ENCODE data around the gene CSTB. TPM values are rescaled to one million over a fixed set of nuclear protein-coding genes. Genes with fewer than 3 reads are reported as not detected.

CSTB gene
- total and polyA plus RNA-seq, 4 donors, result 3.8 to 62.4 (median 33.7) TPM

DNA sequence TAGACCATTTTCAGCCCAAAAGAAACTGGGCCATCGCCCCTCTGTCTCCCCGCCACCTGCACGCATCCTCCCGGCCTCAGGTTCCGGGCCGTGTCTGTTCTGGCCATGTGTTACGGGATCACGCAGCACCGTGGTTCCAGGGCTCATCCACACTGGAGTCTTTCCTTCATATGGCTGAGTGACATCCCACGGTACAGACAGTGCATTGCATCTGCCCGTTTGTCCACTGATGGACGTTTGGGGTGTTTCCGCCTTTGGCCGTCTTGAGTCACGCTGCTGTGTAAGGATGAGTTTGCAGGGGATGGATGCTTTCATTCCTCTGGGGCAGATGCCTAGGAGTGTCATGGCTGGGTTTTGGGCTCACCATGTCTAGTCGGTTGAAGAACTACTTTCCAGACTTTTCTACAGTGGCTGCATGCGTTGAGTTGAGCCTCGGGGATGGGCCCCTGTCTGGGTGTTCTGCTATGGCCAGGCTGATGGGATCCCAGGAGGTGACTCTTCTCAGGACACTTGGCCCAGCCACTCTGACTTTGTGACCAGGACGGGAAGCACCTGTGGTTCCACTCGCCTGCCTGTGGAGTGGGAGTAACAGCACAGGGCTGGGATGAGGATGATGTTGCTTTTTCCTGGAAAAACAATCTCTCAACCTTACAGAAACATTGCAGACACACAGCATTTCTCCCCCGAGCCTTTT, 30.1 kb upstream of the CSTB start:
- no peak for TF ChIP-seq HNF4A (conservative IDR thresholded peaks at IDR 0.05)
- no peak for TF ChIP-seq HNF4G (IDR thresholded peaks at IDR 0.05)
- TF ChIP-seq RXRA (IDR thresholded peaks at IDR 0.05), result no peak
- TF ChIP-seq YY1 (IDR thresholded peaks at IDR 0.05), result no peak
- TF ChIP-seq NR2F2 (IDR thresholded peaks at IDR 0.05), result no peak
- TF ChIP-seq JUND (IDR thresholded peaks at IDR 0.05), result no peak
- TF ChIP-seq ZBTB33 (IDR thresholded peaks at IDR 0.05), result no peak
- no peak for TF ChIP-seq RAD21 (IDR thresholded peaks at IDR 0.05)
- no peak for TF ChIP-seq EGR1 (IDR thresholded peaks at IDR 0.05; ENCODE audit: low read depth in 2 of 2)
- TF ChIP-seq, protein P1, sequence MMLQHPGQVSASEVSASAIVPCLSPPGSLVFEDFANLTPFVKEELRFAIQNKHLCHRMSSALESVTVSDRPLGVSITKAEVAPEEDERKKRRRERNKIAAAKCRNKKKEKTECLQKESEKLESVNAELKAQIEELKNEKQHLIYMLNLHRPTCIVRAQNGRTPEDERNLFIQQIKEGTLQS (IDR thresholded peaks at IDR 0.05), result no peak
- TF ChIP-seq SP1 (IDR thresholded peaks at IDR 0.05), result no peak
- no peak for TF ChIP-seq MAX (IDR thresholded peaks at IDR 0.05)
- TF ChIP-seq CTCF (IDR thresholded peaks at IDR 0.05; ENCODE audit: low read depth, low read length, missing input control), result no peak
- H3K9me3 ChIP-seq (ENCODE audit: control insufficient read depth in 4 of 4, low read length in 3 of 4), result no peaks in the 10 kb centered on the region
- no peak overlapping the region for H3K4me3 ChIP-seq (ENCODE audit: low read depth in 1 of 3, low read length in 3 of 3)
- no peaks in the 10 kb centered on the region for H3K27me3 ChIP-seq (ENCODE audit: control insufficient read depth in 4 of 4, insufficient read depth in 4 of 4, low read length in 3 of 4)
- DNase-seq (ENCODE audit: low spot score), result no peak
- H3K9ac ChIP-seq (ENCODE audit: low read depth in 1 of 2, low read length in 2 of 2), result no peak overlapping the region
- peaks cover 9 to 31% (median 22%) of the 10 kb centered on the region in 4 donors for H3K4me1 ChIP-seq (ENCODE audit: control insufficient read depth in 4 of 4, insufficient read depth in 4 of 4, low read length in 3 of 4)
- peaks cover 0 to 30% (median 8%) of the 10 kb centered on the region in 4 donors for H3K36me3 ChIP-seq (ENCODE audit: control insufficient read depth in 4 of 4, insufficient read depth in 3 of 4, low read depth in 1 of 4, low read length in 3 of 4)
- no peak overlapping the region for H3K27ac ChIP-seq (ENCODE audit: low read depth in 1 of 2, low read length in 2 of 2)
- 92% methylated on average over 21 of the region's 21 CpGs for WGBS

DNA sequence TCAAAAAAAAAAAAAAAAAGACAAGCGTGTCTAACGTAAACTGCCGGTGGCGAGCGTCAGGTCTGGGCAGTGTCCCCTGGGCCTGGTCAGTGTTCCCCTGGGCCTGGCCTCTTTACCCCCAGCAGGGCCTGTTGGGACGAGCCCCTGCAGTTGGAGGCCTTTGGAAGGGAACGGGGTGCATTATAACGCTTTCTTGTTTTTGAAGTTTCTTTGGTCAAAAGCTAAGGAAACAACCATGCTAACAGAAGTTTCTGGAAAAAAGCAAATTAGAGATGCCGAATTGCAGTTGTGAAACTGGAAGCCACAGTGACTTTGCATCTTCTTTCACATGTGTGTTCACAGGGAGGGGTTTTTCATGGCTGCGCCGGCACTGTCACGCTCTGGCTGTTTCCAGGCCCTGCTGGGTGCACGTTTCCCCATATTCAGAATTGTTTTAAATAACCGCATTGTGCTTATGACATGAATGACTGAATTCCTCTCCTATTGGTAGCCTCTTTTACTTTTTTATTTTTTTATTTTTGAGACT, 29.2 kb upstream of the CSTB start:
- TF ChIP-seq HNF4A (conservative IDR thresholded peaks at IDR 0.05) (no peak), ZBTB33 (IDR thresholded peaks at IDR 0.05) (no peak), TAF1 (conservative IDR thresholded peaks at IDR 0.05) (no peak), GABPA (IDR thresholded peaks at IDR 0.05 in 1 of 2, conservative IDR thresholded peaks at IDR 0.05 in 1 of 2) (no peak), EGR1 (IDR thresholded peaks at IDR 0.05; ENCODE audit: low read depth in 2 of 2) (no peak), NR2F2 (IDR thresholded peaks at IDR 0.05) (no peak), HNF4G (IDR thresholded peaks at IDR 0.05) (no peak), MAX (IDR thresholded peaks at IDR 0.05) (no peak), RXRA (IDR thresholded peaks at IDR 0.05) (no peak), RAD21 (IDR thresholded peaks at IDR 0.05) (no peak)
- TF ChIP-seq, protein P1 (IDR thresholded peaks at IDR 0.05), result no peak
- no peaks in the 10 kb centered on the region for H3K27me3 ChIP-seq (ENCODE audit: control insufficient read depth in 4 of 4, insufficient read depth in 4 of 4, low read length in 3 of 4)
- H3K9ac ChIP-seq (ENCODE audit: low read depth in 1 of 2, low read length in 2 of 2), result no peak overlapping the region
- peaks cover 5 to 38% (median 11%) of the 10 kb centered on the region in 4 donors for H3K36me3 ChIP-seq (ENCODE audit: control insufficient read depth in 4 of 4, insufficient read depth in 3 of 4, low read depth in 1 of 4, low read length in 3 of 4)
- no peak overlapping the region for H3K27ac ChIP-seq (ENCODE audit: low read depth in 1 of 2, low read length in 2 of 2)
- 88% methylated on average over 14 of the region's 14 CpGs for WGBS
- no peaks in the 10 kb centered on the region for H3K9me3 ChIP-seq (ENCODE audit: control insufficient read depth in 4 of 4, low read length in 3 of 4)
- H3K4me1 ChIP-seq (ENCODE audit: control insufficient read depth in 4 of 4, insufficient read depth in 4 of 4, low read length in 3 of 4), result peaks cover 4 to 23% (median 17%) of the 10 kb centered on the region in 4 donors
- DNase-seq (ENCODE audit: low spot score), result no peak
- no peak overlapping the region for H3K4me3 ChIP-seq (ENCODE audit: low read depth in 1 of 3, low read length in 3 of 3)
